Esophagus muscularis mucosa (tissue), 4 donors: ENCODE data around the gene ACVR1.

ENCODE experiments used
- EP300 ChIP-seq: sonication (generic); formaldehyde crosslinking; IDR thresholded peaks from one replicate; pipeline ENCODE4 v1.6.1; 2017; ENCODE audit warnings: antibody characterized with exemption
- POLR2A ChIP-seq: fragments of 450-650 bp; IDR thresholded peaks from one replicate; pipeline ENCODE4 v1.6.1; 2017; ENCODE audit warnings: antibody characterized with exemption, moderate library complexity, mild to moderate bottlenecking, low read depth
- POLR2AphosphoS5 ChIP-seq, 2 donors: sonication (generic); formaldehyde crosslinking; IDR thresholded peaks; one replicate each; pipeline ENCODE4 v1.6.1; 2017; ENCODE audit warnings: antibody characterized with exemption in 2 of 2
- TF ChIP-seq, protein P1 (sequence below), 3 experiments: fragments of 200-600 bp in 2 of 3; fragments of 450-650 bp in 1 of 3; sonication (generic) in 2 of 3; IDR thresholded peaks; one replicate each; pipeline ENCODE4 v1.5.1; 2017 to 2019; ENCODE audit warnings: antibody characterized with exemption in 3 of 3, mild to moderate bottlenecking in 2 of 3, moderate library complexity in 1 of 3

- TF ChIP-seq, protein P1, sequence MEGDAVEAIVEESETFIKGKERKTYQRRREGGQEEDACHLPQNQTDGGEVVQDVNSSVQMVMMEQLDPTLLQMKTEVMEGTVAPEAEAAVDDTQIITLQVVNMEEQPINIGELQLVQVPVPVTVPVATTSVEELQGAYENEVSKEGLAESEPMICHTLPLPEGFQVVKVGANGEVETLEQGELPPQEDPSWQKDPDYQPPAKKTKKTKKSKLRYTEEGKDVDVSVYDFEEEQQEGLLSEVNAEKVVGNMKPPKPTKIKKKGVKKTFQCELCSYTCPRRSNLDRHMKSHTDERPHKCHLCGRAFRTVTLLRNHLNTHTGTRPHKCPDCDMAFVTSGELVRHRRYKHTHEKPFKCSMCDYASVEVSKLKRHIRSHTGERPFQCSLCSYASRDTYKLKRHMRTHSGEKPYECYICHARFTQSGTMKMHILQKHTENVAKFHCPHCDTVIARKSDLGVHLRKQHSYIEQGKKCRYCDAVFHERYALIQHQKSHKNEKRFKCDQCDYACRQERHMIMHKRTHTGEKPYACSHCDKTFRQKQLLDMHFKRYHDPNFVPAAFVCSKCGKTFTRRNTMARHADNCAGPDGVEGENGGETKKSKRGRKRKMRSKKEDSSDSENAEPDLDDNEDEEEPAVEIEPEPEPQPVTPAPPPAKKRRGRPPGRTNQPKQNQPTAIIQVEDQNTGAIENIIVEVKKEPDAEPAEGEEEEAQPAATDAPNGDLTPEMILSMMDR (IDR thresholded peaks at IDR 0.05), result no peak
- no peak for TF ChIP-seq POLR2A
- TF ChIP-seq EP300, result no peak
- no peak for TF ChIP-seq POLR2AphosphoS5 (IDR thresholded peaks at IDR 0.05)
Observed at GRCh38 chr2:157899125-157899839, 23.2 kb upstream of the ACVR1 start.
